IMR-90 (cell line): Measurements from ENCODE around the gene GABPA. TPM values are rescaled to one million over a fixed set of nuclear protein-coding genes. Genes with fewer than 3 reads are reported as not detected.

Source experiments
- ATAC-seq: fragments of 200-7000 bp; cut with Tn5 transposase; 2 replicates; pipeline ENCODE4 v1.9.1; 2020; ENCODE audit warnings: low read depth, mild to moderate bottlenecking, moderate library complexity
- Bru-seq: library from RNA; stranded (reverse); fragments of 400-500 nt; gene quantifications from one replicate; lab custom pipeline; 2021; lab: Mats Ljungman, UMichigan
- BruChase-seq, 2 experiments: library from RNA; stranded (reverse); fragments of 400-500 nt; gene quantifications; one replicate each; lab custom pipeline; 2021; lab: Mats Ljungman, UMichigan
- BruUV-seq: library from RNA; stranded (reverse); fragments of 400-500 nt; replicated peaks from 2 replicates; lab custom pipeline; 2021; lab: Mats Ljungman, UMichigan
- CTCF ChIA-PET: fragments of 300-600 bp; formaldehyde crosslinking; extraction: SDS; loops from one replicate; lab custom pipeline; 2021; ENCODE audit warnings: antibody characterized with exemption; lab: Yijun Ruan, JAX
- POLR2A ChIA-PET: fragments of 300-600 bp; sonication (Branson Sonifier 250); formaldehyde crosslinking; loops from one replicate; lab custom pipeline; 2022; ENCODE audit warnings: antibody characterized with exemption; ENCODE audit not compliant: unreplicated experiment; lab: Charles Lee
- DNase-seq: peaks from one replicate; pipeline ENCODE4 v3.0.0; 2013
- H2AFZ ChIP-seq: replicated peaks from 2 replicates; pipeline ENCODE3; 2013; ENCODE audit warnings: low read length, mild to moderate bottlenecking; ENCODE audit not compliant: poor library complexity
- H2AK5ac ChIP-seq: 2 replicates; pipeline ENCODE4 v1.6.1; 2013; ENCODE audit warnings: low read depth, low read length, inconsistent platforms
- H2AK9ac ChIP-seq: replicated peaks from 2 replicates; pipeline ENCODE3; 2013; ENCODE audit warnings: mild to moderate bottlenecking, low read depth, low read length, moderate library complexity; ENCODE audit not compliant: poor library complexity
- H2BK120ac ChIP-seq: 2 replicates; pipeline ENCODE4 v1.6.1; 2013; ENCODE audit warnings: low read depth, low read length, inconsistent platforms
- H2BK15ac ChIP-seq: 3 replicates; pipeline ENCODE4 v1.6.1; 2013; ENCODE audit warnings: low read depth, low read length, inconsistent platforms
- H2BK20ac ChIP-seq: 2 replicates; pipeline ENCODE4 v1.6.1; 2013; ENCODE audit warnings: low read depth, mild to moderate bottlenecking, inconsistent platforms, low read length, moderate library complexity
- H2BK5ac ChIP-seq: 2 replicates; pipeline ENCODE4 v1.6.1; 2013; ENCODE audit warnings: mild to moderate bottlenecking, low read depth, low read length, inconsistent platforms; ENCODE audit not compliant: poor library complexity, severe bottlenecking
- H3K14ac ChIP-seq: replicated peaks from 2 replicates; pipeline ENCODE4 v1.6.1; 2013; ENCODE audit warnings: low read depth, low read length, inconsistent platforms
- H3K18ac ChIP-seq: 2 replicates; pipeline ENCODE4 v1.6.1; 2013; ENCODE audit warnings: low read depth, low read length, control low read depth
- H3K23ac ChIP-seq: 2 replicates; pipeline ENCODE4 v1.6.1; 2013; ENCODE audit warnings: low read depth, low read length, inconsistent platforms
- H3K27ac ChIP-seq: 2 replicates; pipeline ENCODE4 v1.5.1; 2013; ENCODE audit warnings: mild to moderate bottlenecking, control low read depth, low read length; ENCODE audit not compliant: insufficient read depth
- H3K27me3 ChIP-seq: 2 replicates; pipeline ENCODE4 v1.6.1; 2013; ENCODE audit warnings: low read length; ENCODE audit not compliant: control insufficient read depth, insufficient read depth
- H3K36me3 ChIP-seq: 2 replicates; pipeline ENCODE4 v1.6.1; 2013; ENCODE audit warnings: low read length, mixed read lengths; ENCODE audit not compliant: control insufficient read depth, insufficient read depth
- H3K4ac ChIP-seq: 2 replicates; pipeline ENCODE4 v1.6.1; 2013; ENCODE audit warnings: low read depth, low read length, inconsistent platforms
- H3K4me1 ChIP-seq: 2 replicates; pipeline ENCODE4 v1.6.1; 2013; ENCODE audit warnings: low read length, mixed read lengths; ENCODE audit not compliant: control insufficient read depth, insufficient read depth
- H3K4me2 ChIP-seq: 2 replicates; pipeline ENCODE4 v1.6.1; 2013; ENCODE audit warnings: low read depth, mild to moderate bottlenecking, control low read depth, low read length, moderate library complexity
- H3K4me3 ChIP-seq: 2 replicates; pipeline ENCODE4 v1.5.1; 2013; ENCODE audit warnings: low read depth, mild to moderate bottlenecking, control low read depth, low read length, moderate library complexity; ENCODE audit not compliant: insufficient read depth
- H3K56ac ChIP-seq: 2 replicates; pipeline ENCODE4 v1.6.1; 2013; ENCODE audit warnings: low read length, inconsistent platforms; ENCODE audit not compliant: insufficient read depth; ENCODE audit errors: extremely low read depth
- H3K79me1 ChIP-seq, 2 experiments: 2 replicates each; pipeline ENCODE4 v1.6.1; 2013; ENCODE audit warnings: low read length in 2 of 2, inconsistent platforms in 1 of 2, low read depth in 1 of 2
- H3K9ac ChIP-seq: 2 replicates; pipeline ENCODE4 v1.6.1; 2013; ENCODE audit warnings: low read depth, low read length, control low read depth
- H3K9me1 ChIP-seq: 2 replicates; pipeline ENCODE4 v1.6.1; 2013; ENCODE audit warnings: low read length, inconsistent platforms; ENCODE audit not compliant: insufficient read depth
- H3K9me3 ChIP-seq: 2 replicates; pipeline ENCODE4 v1.6.1; 2013; ENCODE audit warnings: low read length; ENCODE audit not compliant: control insufficient read depth, insufficient read depth
- H4K20me1 ChIP-seq: 2 replicates; pipeline ENCODE4 v1.6.1; 2013; ENCODE audit warnings: low read length, inconsistent platforms; ENCODE audit not compliant: insufficient read depth
- H4K5ac ChIP-seq: 2 replicates; pipeline ENCODE4 v1.6.1; 2013; ENCODE audit warnings: mild to moderate bottlenecking, low read depth, low read length, control low read depth
- H4K8ac ChIP-seq, 2 experiments: 2 replicates each; pipeline ENCODE4 v1.6.1; 2013; ENCODE audit warnings: low read depth in 2 of 2, low read length in 2 of 2, control low read depth in 1 of 2, inconsistent platforms in 1 of 2
- H4K91ac ChIP-seq: 2 replicates; pipeline ENCODE4 v1.6.1; 2013; ENCODE audit warnings: low read depth, low read length, inconsistent platforms; ENCODE audit not compliant: insufficient read depth
- BHLHE40 ChIP-seq: fragments of 150-350 bp; IDR thresholded peaks from 2 replicates; pipeline ENCODE4 v1.6.1; 2016; ENCODE audit warnings: mild to moderate bottlenecking, low read depth, low read length
- CHD1 ChIP-seq: IDR thresholded peaks from 2 replicates; pipeline ENCODE4 v1.6.1; 2012; ENCODE audit warnings: low read depth, low read length, improper control_type of control experiment
- CTCF ChIP-seq: conservative IDR thresholded peaks from 2 replicates; pipeline ENCODE4 v1.5.1; 2012; ENCODE audit warnings: mild to moderate bottlenecking, low read depth, low read length, improper control_type of control experiment
- ELK1 ChIP-seq: fragments of 150-350 bp; IDR thresholded peaks from 2 replicates; pipeline ENCODE4 v1.6.1; 2016; ENCODE audit warnings: low read depth, mild to moderate bottlenecking, low read length, moderate library complexity, borderline replicate concordance
- FOS ChIP-seq: fragments of 150-350 bp; IDR thresholded peaks from 2 replicates; pipeline ENCODE4 v1.6.1; 2016; ENCODE audit warnings: low read depth, low read length
- MAFK ChIP-seq: IDR thresholded peaks from 2 replicates; pipeline ENCODE4 v1.6.1; 2012; ENCODE audit warnings: low read depth, low read length, improper control_type of control experiment
- MAZ ChIP-seq: IDR thresholded peaks from 2 replicates; pipeline ENCODE4 v1.6.1; 2012; ENCODE audit warnings: low read depth, mild to moderate bottlenecking, low read length, improper control_type of control experiment, moderate library complexity, borderline replicate concordance
- MXI1 ChIP-seq: IDR thresholded peaks from 2 replicates; pipeline ENCODE4 v1.6.1; 2012; ENCODE audit warnings: low read depth, mild to moderate bottlenecking, low read length, moderate library complexity, borderline replicate concordance
- POLR2A ChIP-seq: IDR thresholded peaks from 2 replicates; pipeline ENCODE4 v1.6.1; 2012; ENCODE audit warnings: mild to moderate bottlenecking, low read depth, low read length
- SMC3 ChIP-seq: fragments of 150-350 bp; IDR thresholded peaks from 2 replicates; pipeline ENCODE4 v1.6.1; 2016; ENCODE audit warnings: low read depth, mild to moderate bottlenecking, antibody characterized with exemption, low read length, moderate library complexity
- USF2 ChIP-seq: fragments of 150-350 bp; IDR thresholded peaks from 2 replicates; pipeline ENCODE4 v1.6.1; 2017; ENCODE audit warnings: mild to moderate bottlenecking, antibody characterized with exemption, low read length, low read depth
- WGBS, 2 experiments: methylation state at CpG; one replicate each; pipeline versions ENCODE4 v1.1.5 to v1.1.7; 2013; ENCODE audit warnings: missing lambda C conversion rate in 2 of 2; ENCODE audit not compliant: insufficient read length in 1 of 2; ENCODE audit errors: extremely low coverage in 2 of 2; 5-methylcytosine and 5-hydroxymethylcytosine counted together
- dilution Hi-C: fragments of 300-500 bp; cut with HindIII; formaldehyde crosslinking; loops from one replicate; pipeline ENCODE4 v1.14.3; 2018; ENCODE audit warnings: low sequenced_read_pairs; ENCODE audit not compliant: unreplicated experiment
- in situ Hi-C: fragments of 300-500 bp; cut with MboI; formaldehyde crosslinking; loops from 3 replicates; pipeline ENCODE4 v1.14.3; 2019; ENCODE audit warnings: low sequenced_read_pairs, inconsistent platforms, mixed read lengths
- intact Hi-C: fragments of 100-400 bp; cut with micrococcal nuclease; formaldehyde crosslinking; loops from 2 replicates; pipeline ENCODE4 v1.10.0; 2022
- long read RNA-seq: library from polyadenylated mRNA; unstranded; transcript quantifications from one replicate; pipeline ENCODE4 v2.0.0, GENCODE V29; 2021; ENCODE audit not compliant: unreplicated experiment
- polyA plus RNA-seq, 3 experiments: library from polyadenylated mRNA; depleted of rRNA; stranded (reverse); fragments of >200 nt; gene quantifications; 2 replicates each; pipeline ENCODE4 v1.2.3, GENCODE V29; 2012; ENCODE audit warnings: low replicate concordance in 1 of 3
- total RNA-seq: library from RNA; depleted of rRNA; stranded (reverse); fragments of >200 nt; gene quantifications from 2 replicates; pipeline ENCODE4 v1.2.3, GENCODE V29; 2012; rRNA removed

GABPA gene
- total RNA-seq: 17.0 and 26.4 TPM in 2 replicates
- polyA plus RNA-seq (2012; rRNA removed): 7.3 and 9.0 TPM in 2 replicates
- 1.0 and 1.3 TPM in 2 replicates for polyA plus RNA-seq (2012; cell fraction: cytosol; rRNA removed)
- polyA plus RNA-seq (2012; cell fraction: nucleus; rRNA removed; ENCODE audit: low replicate concordance): 0.71 and 8.4 TPM in 2 replicates
- percentile 64 among the genes with signal in this experiment for Bru-seq, nascent RNA
- percentile 68 among the genes with signal in this experiment for BruChase-seq, experiment 1, labeled RNA remaining after a 6-hour chase
- BruChase-seq, experiment 2, labeled RNA remaining after a 2-hour chase: percentile 70 among the genes with signal in this experiment
- long read RNA-seq, full-length matches to known transcripts: 18 of 27 reads
- long read RNA-seq, partial matches to known transcripts: 5 of 27 reads
- long read RNA-seq, other reads (novel, unspliced or antisense): 4 of 27 reads

- Histone ChIP-seq H3K27me3 (no peaks in the 10 kb centered on the region), H3K4ac (peak within 1 kb of the TSS; percentile 100), H2BK15ac (peak within 1 kb of the TSS; percentile 99), H3K9me3 (no peaks in the 10 kb centered on the region), H3K18ac (peak within 1 kb of the TSS; percentile 93), H4K20me1 (peaks cover 7% of the 10 kb centered on the region), H3K9ac (peak within 1 kb of the TSS; percentile 100), H3K4me1 (no peaks in the 10 kb centered on the region), H3K79me1 (peaks cover 13 to 41% of the 10 kb centered on the region in 2 experiments), H3K36me3 (peaks cover 5% of the 10 kb centered on the region), H2AK9ac (peak within 1 kb of the TSS; percentile 99), H4K5ac (peak within 1 kb of the TSS; percentile 99), H2AFZ (peak within 1 kb of the TSS; percentile 100), H4K8ac (peak within 1 kb of the TSS; percentile 95 to 100), H2BK120ac (peak within 1 kb of the TSS; percentile 100), H4K91ac (peak within 1 kb of the TSS; percentile 100), H3K23ac (peak within 1 kb of the TSS; percentile 100), H3K27ac (peak within 1 kb of the TSS; percentile 99), H2AK5ac (peak within 1 kb of the TSS; percentile 99), H3K9me1 (no peaks in the 10 kb centered on the region), H3K4me3 (peak within 1 kb of the TSS; percentile 53), H3K56ac (peak within 1 kb of the TSS; percentile 100), H3K4me2 (peak within 1 kb of the TSS; percentile 94), H3K14ac (peak within 1 kb of the TSS; percentile 100), H2BK5ac (peak within 1 kb of the TSS; percentile 99), H2BK20ac (peak within 1 kb of the TSS; percentile 99)
- ATAC-seq (peak; percentile 88), DNase-seq (peak; percentile 99)
- dilution Hi-C loops (no loop called here), in situ Hi-C loops (no loop called here), intact Hi-C loops (loop anchor here (1.0 to 5.0 kb wide), 3 partner anchors 128 to 982 kb away; partner anchors contain the start of gene MRPL39)
- CTCF ChIA-PET: interaction anchor here (1.0 kb wide), 1 partner anchor 126 kb away, joined by 3 read pairs; no protein-coding TSS in a partner anchor
- BruUV-seq: no TSS peak
- POLR2A ChIA-PET: no interaction called here
- WGBS, 2 experiments: 0% methylated on average over 12 of the region's 64 CpGs; no CpG with 5 or more reads in 1 of the 2 experiments
- TF ChIP-seq USF2 (no peak), MAFK (no peak), ELK1 (0 out of 2 replicates have a peak, but pooled peaks have one; percentile 41), FOS (no peak), SMC3 (no peak), MAZ (peak; percentile 62; the same call in 1 of the 2 replicates), POLR2A (peak; percentile 62), CHD1 (peak; percentile 72; the same call in 1 of the 2 replicates), CTCF (no peak), BHLHE40 (no peak), MXI1 (peak; percentile 57)
Measured at GRCh38 chr21:25734904-25735645, at the start of gene GABPA, which contains the start of gene ATP5PF. TSS of gene GABPA (plus strand) at chr21:25734972. CDS start at chr21:25741599, 6,627 bp downstream. TSS of gene ATP5PF (minus strand) at chr21:25734904. CDS start at chr21:25729794, 5,110 bp downstream.
